Measurements from ENCODE around the gene NUP62CL.

GRCh38 chrX:107199491-107199890, 6.7 kb downstream of the NUP62CL start:
- no peak for TF ChIP-seq CTCF (conservative IDR thresholded peaks at IDR 0.05)
- TF ChIP-seq ZFX (IDR thresholded peaks at IDR 0.05), result no peak

All from C4-2B (cell line).